ENCODE data around the gene RALGAPA2.

DNA sequence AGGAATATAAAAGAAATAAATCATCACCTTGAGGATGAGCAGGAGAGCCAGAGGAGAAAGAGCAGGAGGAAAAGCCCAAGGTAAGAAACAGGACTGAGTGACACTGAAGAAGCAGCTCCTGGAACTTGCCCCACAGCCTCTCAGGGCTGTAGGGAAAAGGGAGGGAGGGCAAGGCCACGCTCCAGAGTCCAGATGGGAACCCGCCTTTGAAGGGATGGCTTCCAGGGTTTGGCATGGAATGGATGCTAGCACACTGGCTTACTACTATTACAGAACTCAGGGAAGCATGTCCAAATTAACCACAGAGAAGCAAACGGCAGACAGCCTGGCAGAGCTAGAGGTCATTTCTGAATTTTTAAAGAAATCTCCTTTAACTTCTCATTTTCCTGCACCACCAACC is 26.8 kb downstream of the RALGAPA2 start:
- TF ChIP-seq, protein P1, sequence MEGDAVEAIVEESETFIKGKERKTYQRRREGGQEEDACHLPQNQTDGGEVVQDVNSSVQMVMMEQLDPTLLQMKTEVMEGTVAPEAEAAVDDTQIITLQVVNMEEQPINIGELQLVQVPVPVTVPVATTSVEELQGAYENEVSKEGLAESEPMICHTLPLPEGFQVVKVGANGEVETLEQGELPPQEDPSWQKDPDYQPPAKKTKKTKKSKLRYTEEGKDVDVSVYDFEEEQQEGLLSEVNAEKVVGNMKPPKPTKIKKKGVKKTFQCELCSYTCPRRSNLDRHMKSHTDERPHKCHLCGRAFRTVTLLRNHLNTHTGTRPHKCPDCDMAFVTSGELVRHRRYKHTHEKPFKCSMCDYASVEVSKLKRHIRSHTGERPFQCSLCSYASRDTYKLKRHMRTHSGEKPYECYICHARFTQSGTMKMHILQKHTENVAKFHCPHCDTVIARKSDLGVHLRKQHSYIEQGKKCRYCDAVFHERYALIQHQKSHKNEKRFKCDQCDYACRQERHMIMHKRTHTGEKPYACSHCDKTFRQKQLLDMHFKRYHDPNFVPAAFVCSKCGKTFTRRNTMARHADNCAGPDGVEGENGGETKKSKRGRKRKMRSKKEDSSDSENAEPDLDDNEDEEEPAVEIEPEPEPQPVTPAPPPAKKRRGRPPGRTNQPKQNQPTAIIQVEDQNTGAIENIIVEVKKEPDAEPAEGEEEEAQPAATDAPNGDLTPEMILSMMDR (IDR thresholded peaks at IDR 0.05), result no peak
- no peak for TF ChIP-seq SMAD4 (CRISPR knock-in tag; IDR thresholded peaks at IDR 0.05)
- TF ChIP-seq, protein P2, sequence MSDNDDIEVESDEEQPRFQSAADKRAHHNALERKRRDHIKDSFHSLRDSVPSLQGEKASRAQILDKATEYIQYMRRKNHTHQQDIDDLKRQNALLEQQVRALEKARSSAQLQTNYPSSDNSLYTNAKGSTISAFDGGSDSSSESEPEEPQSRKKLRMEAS (CRISPR knock-in tag; IDR thresholded peaks at IDR 0.05), result no peak
